Mammary epithelial cell (primary cell): Measurements from ENCODE around the gene GOLT1A.

Source experiments
- CTCF ChIP-seq, 2 donors: IDR thresholded peaks in 1 of 2; conservative IDR thresholded peaks in 1 of 2; 2 replicates each; pipeline ENCODE4 v1.5.1; 2011 to 2012; ENCODE audit warnings: inconsistent platforms in 2 of 2, low read length in 2 of 2, mild to moderate bottlenecking in 2 of 2, control low read depth in 1 of 2, low read depth in 1 of 2; ENCODE audit not compliant: insufficient read depth in 1 of 2; ENCODE audit errors: extremely low read depth in 1 of 2
- EZH2 ChIP-seq: IDR thresholded peaks from 2 replicates; pipeline ENCODE4 v1.6.1; 2012; ENCODE audit warnings: low read length, inconsistent platforms, borderline replicate concordance

- TF ChIP-seq CTCF (conservative IDR thresholded peaks at IDR 0.05 in 1 of 2, IDR thresholded peaks at IDR 0.05 in 1 of 2; ENCODE audit: extremely low read depth in 1 of 2, insufficient read depth in 1 of 2, low read depth in 1 of 2, low read length in 2 of 2), result no peak
- TF ChIP-seq EZH2, result no peak
Measured at GRCh38 chr1:204170494-204171155, 43.2 kb downstream of the GOLT1A start.
